ES-I3 (cell line): ENCODE results near the gene SMPDL3A.

Experiments used
- H3K36me3 ChIP-seq: 2 replicates; pipeline ENCODE4 v1.6.1; 2013; ENCODE audit warnings: mild to moderate bottlenecking, low read length, control low read depth, moderate library complexity; ENCODE audit not compliant: insufficient read depth
- H3K4me1 ChIP-seq: 2 replicates; pipeline ENCODE4 v1.6.1; 2013; ENCODE audit warnings: mild to moderate bottlenecking, control low read depth, low read length; ENCODE audit not compliant: insufficient read depth
- H3K9ac ChIP-seq: 2 replicates; pipeline ENCODE4 v1.6.1; 2013; ENCODE audit warnings: low read depth, mild to moderate bottlenecking, low read length, moderate library complexity
- H3K9me3 ChIP-seq: 2 replicates; pipeline ENCODE4 v1.6.1; 2013; ENCODE audit warnings: mild to moderate bottlenecking, low read length, moderate library complexity; ENCODE audit not compliant: control insufficient read depth, insufficient read depth

The SMPDL3A gene

DNA sequence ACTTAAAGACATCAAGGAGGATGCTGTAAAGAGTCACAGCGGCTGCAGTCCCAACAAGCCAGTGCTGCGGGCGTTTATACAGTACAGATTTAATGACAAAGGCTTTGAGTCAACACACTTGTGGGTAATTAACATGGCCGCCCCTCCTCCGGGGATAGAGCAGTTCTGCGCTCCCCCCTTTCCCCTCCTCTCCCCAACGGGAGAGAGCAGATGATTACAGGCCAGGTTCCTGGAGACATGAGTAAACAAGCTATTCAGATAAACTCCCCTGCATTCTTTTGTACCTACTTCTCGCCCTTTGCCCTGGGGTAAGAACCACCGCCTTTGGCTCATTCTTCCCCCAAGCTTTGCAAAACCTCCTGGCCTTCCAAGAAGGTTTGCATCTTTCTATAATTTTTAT lies 33.2 kb upstream of the SMPDL3A start:
- no peaks in the 10 kb centered on the region for H3K9me3 ChIP-seq
- no peaks in the 10 kb centered on the region for H3K36me3 ChIP-seq
- no peaks in the 10 kb centered on the region; the same call in 1 of the 2 replicates for H3K4me1 ChIP-seq
- H3K9ac ChIP-seq: no peak overlapping the region

DNA sequence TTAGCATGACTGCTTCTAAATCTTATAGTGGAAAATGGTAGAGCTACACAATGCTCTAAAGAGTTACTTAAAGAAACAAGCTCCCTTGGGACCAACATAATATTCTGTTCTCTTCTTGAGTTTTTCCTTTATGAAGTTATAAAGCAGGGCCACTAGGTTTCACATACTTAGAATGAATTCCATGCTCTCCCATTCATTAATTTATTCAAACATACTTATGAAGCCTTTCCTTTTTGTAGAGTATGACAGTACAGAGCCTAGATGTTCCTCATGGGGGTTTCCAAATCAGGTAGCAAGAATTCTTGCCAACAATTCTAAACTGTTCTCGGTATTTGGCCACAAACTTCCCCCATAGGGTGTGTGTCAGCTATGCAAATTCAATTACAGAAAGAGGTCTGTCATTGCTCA lies 30.1 kb upstream of the SMPDL3A start:
- Histone ChIP-seq H3K9ac (no peak overlapping the region), H3K9me3 (no peaks in the 10 kb centered on the region), H3K36me3 (no peaks in the 10 kb centered on the region), H3K4me1 (no peaks in the 10 kb centered on the region; the same call in 1 of the 2 replicates)

DNA sequence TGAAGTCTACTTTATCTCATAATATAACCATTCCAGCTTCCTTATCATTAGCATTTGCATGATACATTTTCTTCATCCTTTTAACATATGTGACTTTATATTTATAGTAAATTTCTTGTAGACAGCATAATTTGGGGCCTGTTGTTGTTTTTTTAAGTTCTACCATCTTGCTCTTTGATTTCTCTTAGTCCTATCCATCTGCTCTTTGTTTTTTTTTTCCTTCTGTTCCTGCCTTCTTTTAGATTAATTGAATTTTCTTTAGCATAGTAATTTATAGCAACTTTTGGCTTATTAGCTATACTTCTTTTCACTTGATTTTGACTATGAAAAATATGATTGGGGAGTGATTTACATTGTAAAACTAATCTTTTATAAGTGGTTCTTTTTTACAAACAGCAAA lies 28.7 kb upstream of the SMPDL3A start:
- Histone ChIP-seq H3K9me3 (no peaks in the 10 kb centered on the region), H3K9ac (no peak overlapping the region), H3K36me3 (no peaks in the 10 kb centered on the region), H3K4me1 (no peaks in the 10 kb centered on the region; the same call in 1 of the 2 replicates)

DNA sequence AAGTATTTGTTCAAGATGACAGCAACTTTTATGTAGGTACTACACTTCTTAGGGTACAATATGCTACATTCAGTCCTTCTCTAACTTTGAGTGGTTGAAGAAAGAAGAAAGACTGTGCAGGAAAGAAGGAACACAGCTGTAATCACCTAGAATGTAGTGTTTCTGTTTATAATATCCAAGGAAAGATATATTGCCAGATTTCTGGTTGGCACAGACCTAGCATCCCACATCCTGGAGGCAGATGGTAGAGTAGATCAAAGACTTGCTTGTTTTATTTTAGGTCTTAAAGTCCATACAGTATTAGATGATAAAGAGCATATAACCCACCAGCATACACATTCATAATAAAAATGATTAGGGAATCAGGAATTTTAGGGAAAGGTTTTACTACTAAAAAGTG lies 22.8 kb upstream of the SMPDL3A start:
- H3K9me3 ChIP-seq: no peaks in the 10 kb centered on the region
- H3K36me3 ChIP-seq: no peaks in the 10 kb centered on the region
- no peak overlapping the region for H3K9ac ChIP-seq
- no peaks in the 10 kb centered on the region for H3K4me1 ChIP-seq

DNA sequence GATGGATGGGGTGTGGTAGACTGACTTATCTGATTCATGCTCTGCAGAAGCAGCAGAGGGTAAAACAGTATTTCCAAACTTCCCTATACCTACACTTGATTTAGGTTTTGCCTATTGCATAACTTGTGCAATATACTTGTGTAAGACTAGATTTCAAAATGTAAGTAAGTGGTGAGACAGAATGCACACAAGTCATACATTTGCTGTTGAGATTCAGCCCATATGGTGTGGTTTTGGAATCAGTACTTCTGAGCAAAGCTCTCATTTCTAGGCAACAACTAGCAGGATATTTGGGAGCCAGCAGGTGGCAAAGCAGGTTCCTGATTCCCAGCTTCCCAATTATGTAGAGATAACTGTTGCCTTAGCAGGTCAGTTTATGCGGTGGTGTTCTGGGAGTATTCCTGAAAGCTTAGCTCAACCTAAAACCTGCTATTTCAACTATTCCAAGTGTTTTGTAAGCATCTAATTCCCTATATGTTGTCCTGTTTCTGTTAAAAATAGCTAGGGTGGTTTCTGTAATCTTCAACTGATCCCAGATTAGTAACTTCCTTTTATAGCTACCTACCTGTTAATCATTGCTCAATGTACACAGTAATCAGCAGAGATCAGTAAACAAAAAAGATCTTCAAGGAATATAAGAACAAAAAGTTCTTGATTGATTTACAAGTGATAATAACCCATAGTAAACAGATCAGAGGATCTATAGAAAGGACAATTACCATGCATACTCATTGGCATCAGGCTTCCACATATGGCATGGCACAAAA lies 18.0 kb upstream of the SMPDL3A start:
- no peaks in the 10 kb centered on the region for H3K4me1 ChIP-seq
- H3K9me3 ChIP-seq: no peaks in the 10 kb centered on the region
- H3K36me3 ChIP-seq: no peaks in the 10 kb centered on the region
- no peak overlapping the region for H3K9ac ChIP-seq

DNA sequence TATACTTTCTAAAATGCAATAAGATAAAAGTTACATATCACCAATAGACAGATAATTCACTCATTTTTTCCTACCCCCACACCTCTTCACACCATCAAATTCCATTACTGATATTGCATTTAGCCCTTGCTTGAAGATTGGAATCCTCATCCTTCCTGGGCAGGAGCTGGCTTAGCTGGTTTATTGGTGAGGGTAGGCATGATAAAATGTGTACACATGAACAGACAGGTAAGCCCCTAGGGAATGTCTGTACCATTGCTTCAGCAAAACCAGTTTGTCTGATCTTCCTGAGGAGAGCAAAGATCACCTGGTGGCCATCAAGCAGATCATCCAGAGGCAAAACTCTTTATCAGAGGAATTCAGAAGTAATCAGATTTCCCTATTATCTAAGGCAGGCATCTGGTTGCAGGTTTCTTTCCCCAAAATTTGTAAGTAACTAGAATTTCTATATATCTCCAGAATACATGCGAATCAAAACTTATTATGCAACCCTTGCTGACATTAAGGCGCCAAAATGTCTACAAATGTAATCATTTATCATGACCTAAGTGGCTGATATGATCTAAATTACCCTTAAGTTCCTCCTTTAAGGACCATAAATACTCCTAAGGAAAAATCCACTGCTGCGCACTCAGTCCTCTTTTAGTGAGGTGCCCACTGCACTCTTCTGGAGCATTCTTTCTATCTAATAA lies 16.2 kb upstream of the SMPDL3A start:
- H3K9ac ChIP-seq: no peak overlapping the region

DNA sequence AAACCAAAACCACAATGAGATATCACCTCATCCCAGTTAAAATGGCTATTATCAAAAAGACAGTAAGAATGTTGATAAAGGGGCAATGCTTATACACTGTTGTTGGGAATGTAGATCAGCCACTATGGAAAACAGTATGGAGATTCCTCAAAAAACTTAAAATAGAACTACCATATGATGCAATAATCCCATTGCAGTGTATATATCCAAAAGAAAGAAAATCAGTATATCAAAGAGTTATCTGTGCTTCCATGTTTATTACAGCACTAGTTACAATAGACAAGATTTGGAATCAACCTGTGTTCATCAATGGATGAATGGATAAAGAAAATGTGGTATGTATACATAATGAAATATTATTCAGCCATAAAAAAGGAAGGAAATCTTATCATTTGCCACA lies 13.1 kb upstream of the SMPDL3A start:
- no peaks in the 10 kb centered on the region for H3K9me3 ChIP-seq
- H3K4me1 ChIP-seq: peaks cover 7% of the 10 kb centered on the region; the same call in 1 of the 2 replicates
- H3K36me3 ChIP-seq: no peaks in the 10 kb centered on the region
- no peak overlapping the region for H3K9ac ChIP-seq

More for the DNA sequence above, 16.2 kb upstream of the SMPDL3A start:
- Histone ChIP-seq H3K36me3 (no peaks in the 10 kb centered on the region), H3K4me1 (no peaks in the 10 kb centered on the region), H3K9me3 (no peaks in the 10 kb centered on the region)

DNA sequence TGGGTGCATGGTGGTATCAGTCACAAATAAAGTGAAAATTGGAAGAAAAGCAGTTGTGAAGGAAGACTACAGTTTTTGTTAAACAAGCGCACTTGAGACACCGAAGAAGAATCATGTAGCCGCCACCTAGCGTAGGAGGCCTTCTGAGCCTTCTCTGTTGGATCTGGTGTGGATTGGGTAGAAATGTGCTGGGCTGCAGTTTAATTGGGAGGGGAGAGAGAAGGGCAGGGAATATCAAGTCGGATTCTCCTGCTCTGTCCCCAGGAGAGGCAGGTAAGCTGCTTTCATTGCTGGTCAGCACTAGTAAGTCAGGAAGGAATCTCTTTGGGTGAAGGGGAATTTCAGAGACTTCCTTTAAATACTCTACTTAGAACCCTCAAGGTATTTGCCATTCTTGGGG lies 10.8 kb upstream of the SMPDL3A start:
- Histone ChIP-seq H3K9me3 (no peaks in the 10 kb centered on the region), H3K36me3 (no peaks in the 10 kb centered on the region), H3K4me1 (peaks cover 7% of the 10 kb centered on the region; the same call in 1 of the 2 replicates), H3K9ac (no peak overlapping the region)

DNA sequence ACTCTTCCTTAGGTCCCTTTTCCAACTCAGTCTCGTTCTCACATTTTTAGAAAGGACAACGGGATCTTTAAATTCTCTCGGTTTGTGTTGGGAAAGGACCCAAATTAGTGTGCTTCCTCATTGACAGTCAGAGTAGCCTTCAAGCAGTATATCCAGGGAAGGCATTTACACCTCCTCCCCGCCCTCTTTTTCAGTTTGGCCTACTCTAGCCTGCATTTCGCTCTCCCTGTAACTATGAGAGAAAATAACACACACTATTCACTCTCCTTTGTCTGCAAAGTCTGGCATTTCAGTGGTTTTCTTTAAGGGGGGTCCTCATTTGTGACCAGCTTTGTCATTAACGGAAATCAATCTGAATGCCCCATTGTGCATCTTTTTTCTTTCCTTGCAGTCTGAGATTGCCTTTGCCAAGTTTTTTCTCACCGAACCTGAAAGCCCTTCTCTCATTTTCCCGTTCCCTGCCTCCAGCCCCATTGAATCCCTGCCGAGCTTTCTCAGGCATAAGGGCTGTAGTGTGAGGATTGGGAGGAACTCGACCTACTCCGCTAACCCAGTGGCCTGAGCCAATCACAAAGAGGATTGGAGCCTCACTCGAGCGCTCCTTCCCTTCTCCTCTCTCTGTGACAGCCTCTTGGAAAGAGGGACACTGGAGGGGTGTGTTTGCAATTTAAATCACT lies 9.9 kb upstream of the SMPDL3A start:
- H3K9ac ChIP-seq: peak overlapping the region; percentile 14; the same call in 1 of the 2 replicates
- no peaks in the 10 kb centered on the region for H3K9me3 ChIP-seq
- H3K36me3 ChIP-seq: no peaks in the 10 kb centered on the region
- H3K4me1 ChIP-seq: peaks cover 7% of the 10 kb centered on the region; the same call in 1 of the 2 replicates

DNA sequence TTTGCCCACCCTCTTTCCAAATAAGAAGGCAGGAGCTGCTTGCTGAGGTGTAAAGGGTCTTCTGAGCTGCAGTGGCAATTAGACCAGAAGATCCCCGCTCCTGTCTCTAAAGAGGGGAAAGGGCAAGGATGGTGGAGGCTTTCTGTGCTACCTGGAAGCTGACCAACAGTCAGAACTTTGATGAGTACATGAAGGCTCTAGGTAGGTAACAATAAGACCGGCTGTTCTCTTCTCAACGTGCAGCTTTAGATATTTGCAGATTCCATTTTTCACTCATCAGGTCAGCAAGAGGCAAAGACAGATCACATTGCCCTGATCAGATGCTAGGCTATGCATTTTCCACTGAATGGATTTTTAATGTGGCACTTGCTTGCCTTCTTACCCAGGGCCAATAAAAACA lies 9.4 kb upstream of the SMPDL3A start, which contains the start of gene FABP7:
FABP7 (plus strand) TSS at position 50 of the 400 bp plus-strand sequence; CDS start at position 129, 79 bp downstream.
- Histone ChIP-seq H3K9me3 (no peaks in the 10 kb centered on the region), H3K9ac (peak within 1 kb of the TSS; percentile 14; the same call in 1 of the 2 replicates), H3K4me1 (peaks cover 7% of the 10 kb centered on the region; the same call in 1 of the 2 replicates), H3K36me3 (no peaks in the 10 kb centered on the region)

DNA sequence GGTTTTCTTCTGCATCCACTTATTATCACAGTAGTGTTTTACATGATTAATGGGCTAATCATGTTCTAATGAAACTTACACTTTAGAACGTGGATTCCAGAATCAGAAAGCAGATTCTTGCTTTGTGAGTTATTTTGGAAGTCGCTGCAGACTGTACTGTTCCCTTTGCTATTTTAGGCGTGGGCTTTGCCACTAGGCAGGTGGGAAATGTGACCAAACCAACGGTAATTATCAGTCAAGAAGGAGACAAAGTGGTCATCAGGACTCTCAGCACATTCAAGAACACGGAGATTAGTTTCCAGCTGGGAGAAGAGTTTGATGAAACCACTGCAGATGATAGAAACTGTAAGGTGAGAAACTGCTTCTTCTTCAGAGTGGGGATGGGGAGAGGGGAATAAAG lies 8.9 kb upstream of the SMPDL3A start:
- Histone ChIP-seq H3K4me1 (peaks cover 7% of the 10 kb centered on the region; the same call in 1 of the 2 replicates), H3K36me3 (no peaks in the 10 kb centered on the region), H3K9ac (no peak overlapping the region), H3K9me3 (no peaks in the 10 kb centered on the region)

DNA sequence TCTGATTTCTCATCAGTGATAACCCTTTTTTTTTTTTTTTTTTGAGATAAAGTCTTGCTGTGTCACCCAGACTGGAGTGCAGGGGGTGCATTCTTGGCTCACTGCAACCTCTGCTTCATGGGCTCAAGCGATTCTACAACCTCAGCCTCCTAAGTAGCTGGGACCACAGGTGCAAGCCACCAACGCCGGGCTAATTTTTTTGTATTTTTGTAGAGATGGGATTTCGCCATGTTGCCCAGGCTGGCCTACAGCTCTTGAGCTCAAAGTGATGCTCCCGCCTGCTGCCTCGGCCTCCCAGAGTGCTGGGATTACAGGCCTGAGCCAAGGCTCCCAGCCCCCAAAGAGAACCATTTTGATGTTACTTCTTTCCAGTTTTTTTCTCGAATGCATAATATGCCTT lies 7.3 kb upstream of the SMPDL3A start:
- Histone ChIP-seq H3K4me1 (peaks cover 7% of the 10 kb centered on the region; the same call in 1 of the 2 replicates), H3K9me3 (no peaks in the 10 kb centered on the region), H3K36me3 (no peaks in the 10 kb centered on the region), H3K9ac (no peak overlapping the region)

DNA sequence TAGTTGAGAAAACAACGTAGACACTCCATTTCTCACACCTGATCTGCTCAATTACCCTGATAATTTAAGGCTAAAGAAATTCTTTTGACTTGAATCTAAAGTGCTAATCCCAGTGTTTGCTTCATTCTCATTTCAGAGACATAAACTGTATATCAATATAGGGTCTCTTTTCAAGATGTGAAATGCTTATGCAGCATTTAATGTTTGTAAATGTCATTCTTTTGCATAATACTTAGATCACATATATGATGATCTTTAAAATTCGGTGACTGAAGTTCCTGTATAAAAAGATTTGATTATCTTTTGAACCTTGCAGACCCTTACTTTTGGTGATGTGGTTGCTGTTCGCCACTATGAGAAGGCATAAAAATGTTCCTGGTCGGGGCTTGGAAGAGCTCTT lies 5.7 kb upstream of the SMPDL3A start:
- H3K9me3 ChIP-seq: no peaks in the 10 kb centered on the region
- no peaks in the 10 kb centered on the region for H3K36me3 ChIP-seq
- H3K9ac ChIP-seq: no peak overlapping the region
- H3K4me1 ChIP-seq: peaks cover 7% of the 10 kb centered on the region; the same call in 1 of the 2 replicates

DNA sequence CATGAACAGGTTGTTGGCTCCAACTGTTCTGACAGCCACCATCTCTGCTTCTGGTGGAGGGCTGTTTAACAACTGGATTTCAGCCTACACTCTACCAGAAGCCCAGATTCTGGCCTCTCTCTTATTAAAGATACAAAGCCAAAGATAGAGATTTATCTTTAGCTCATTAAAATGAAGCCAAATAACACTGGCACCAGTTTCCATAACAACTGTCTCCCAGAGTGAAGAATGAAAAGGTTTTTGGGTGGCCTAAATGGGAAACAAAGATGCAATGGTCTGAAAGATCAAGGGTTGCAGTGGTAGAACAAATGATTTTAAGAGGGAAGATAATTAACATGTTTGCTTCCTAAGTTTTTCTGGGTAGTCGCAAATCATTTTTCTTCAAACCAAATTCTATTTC lies 3.2 kb upstream of the SMPDL3A start:
- Histone ChIP-seq H3K4me1 (no peaks in the 10 kb centered on the region), H3K9ac (no peak overlapping the region), H3K9me3 (no peaks in the 10 kb centered on the region), H3K36me3 (no peaks in the 10 kb centered on the region)
